ENCODE data around the gene UBE2L5.

GRCh38 chr13:30392681-30393045, 29.6 kb upstream of the UBE2L5 start:
- TF ChIP-seq MYNN (CRISPR knock-in tag; IDR thresholded peaks at IDR 0.05; ENCODE audit: low read depth) (no peak), ZNF362 (CRISPR knock-in tag; IDR thresholded peaks at IDR 0.05; ENCODE audit: borderline replicate concordance) (no peak), CBX1 (IDR thresholded peaks at IDR 0.05; ENCODE audit: low read depth) (no peak), JUND (CRISPR knock-in tag; IDR thresholded peaks at IDR 0.05) (no peak), NFRKB (IDR thresholded peaks at IDR 0.05) (no peak), CREB3 (CRISPR knock-in tag; IDR thresholded peaks at IDR 0.05) (no peak), RFX5 (IDR thresholded peaks at IDR 0.05; ENCODE audit: low read depth, low read length) (no peak)

Data from HepG2 (cell line).